ENCODE results near the gene AJAP1. TPM values are rescaled to one million over a fixed set of nuclear protein-coding genes. Genes with fewer than 3 reads are reported as not detected.

The AJAP1 gene
- total and polyA plus RNA-seq, 2 donors (not counting 1 experiment from before 2014, with no cell fraction given): not detected

DNA sequence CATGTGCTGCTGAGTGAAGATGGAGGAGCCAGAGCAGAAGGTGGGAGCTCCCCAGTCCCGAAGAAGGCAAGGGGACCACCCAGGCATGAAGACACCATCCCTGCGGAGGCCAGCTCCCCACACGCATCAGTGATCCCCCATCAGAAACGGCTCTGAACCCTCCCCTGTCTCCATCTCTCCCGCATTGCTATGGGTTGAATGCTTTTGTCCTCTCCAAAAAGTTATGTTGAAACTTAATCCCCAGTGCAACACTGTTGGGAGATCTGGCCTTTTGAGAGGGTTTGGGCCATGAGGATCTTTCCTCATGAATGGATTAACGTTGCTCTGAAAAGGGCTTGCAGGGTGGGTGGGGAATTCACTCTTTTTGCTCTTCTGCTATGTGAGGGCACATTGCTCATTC, 147.6 kb downstream of the AJAP1 start:
- Histone ChIP-seq H3K4me3 (ENCODE audit: control extremely low read depth in 1 of 5, extremely low read depth in 1 of 5, insufficient read depth in 1 of 5, low read depth in 2 of 5, low read length in 4 of 5) (no peak overlapping the region), H3K4me1 (ENCODE audit: control insufficient read depth in 2 of 2, insufficient read depth in 2 of 2, low read length in 2 of 2) (peaks cover under 1 to 8% of the 10 kb centered on the region in 2 donors), H3K9ac (ENCODE audit: low read length) (no peak overlapping the region), H4K20me1 (ENCODE audit: control insufficient read depth, insufficient read depth, low read length, poor library complexity, severe bottlenecking) (no peaks in the 10 kb centered on the region), H3K79me2 (ENCODE audit: control insufficient read depth, insufficient read depth, low read length) (no peaks in the 10 kb centered on the region), H3K9me3 (ENCODE audit: control extremely low read depth in 1 of 3, control insufficient read depth in 2 of 3, insufficient read depth in 1 of 3, low read length in 2 of 3) (peaks cover 0 to 14% (median 0%) of the 10 kb centered on the region in 3 donors), H3K27ac (ENCODE audit: low read length in 2 of 2) (no peak overlapping the region), H2AFZ (ENCODE audit: insufficient read depth, low read depth, low read length, poor library complexity, severe bottlenecking) (no peak overlapping the region), H3K36me3 (replicated peaks in 1 of 2; ENCODE audit: control extremely low read depth in 1 of 2, control insufficient read depth in 1 of 2, extremely low read depth in 1 of 2, insufficient read depth in 2 of 2, low read length in 1 of 2) (no peaks in the 10 kb centered on the region), H3K27me3 (replicated peaks in 1 of 4; ENCODE audit: control extremely low read depth in 1 of 4, control insufficient read depth in 3 of 4, insufficient read depth in 4 of 4, low read length in 3 of 4) (peaks cover 0 to 3% (median 0%) of the 10 kb centered on the region in 4 experiments), H3K4me2 (replicated peaks; ENCODE audit: low read depth, low read length, poor library complexity, severe bottlenecking) (no peak overlapping the region)
- DNase-seq (no peak), ATAC-seq (ENCODE audit: low read depth) (no peak)
- Mint-ChIP-seq H3K4me3 (no peak overlapping the region), H3K4me1 (peaks cover 4% of the 10 kb centered on the region), H3K9me3 (ENCODE audit: insufficient read depth) (no peaks in the 10 kb centered on the region), H3K27ac (no peak overlapping the region), H3K27me3 (peaks cover 19% of the 10 kb centered on the region)
- POLR2A ChIA-PET: no interaction called here
- TF ChIP-seq, protein P1, sequence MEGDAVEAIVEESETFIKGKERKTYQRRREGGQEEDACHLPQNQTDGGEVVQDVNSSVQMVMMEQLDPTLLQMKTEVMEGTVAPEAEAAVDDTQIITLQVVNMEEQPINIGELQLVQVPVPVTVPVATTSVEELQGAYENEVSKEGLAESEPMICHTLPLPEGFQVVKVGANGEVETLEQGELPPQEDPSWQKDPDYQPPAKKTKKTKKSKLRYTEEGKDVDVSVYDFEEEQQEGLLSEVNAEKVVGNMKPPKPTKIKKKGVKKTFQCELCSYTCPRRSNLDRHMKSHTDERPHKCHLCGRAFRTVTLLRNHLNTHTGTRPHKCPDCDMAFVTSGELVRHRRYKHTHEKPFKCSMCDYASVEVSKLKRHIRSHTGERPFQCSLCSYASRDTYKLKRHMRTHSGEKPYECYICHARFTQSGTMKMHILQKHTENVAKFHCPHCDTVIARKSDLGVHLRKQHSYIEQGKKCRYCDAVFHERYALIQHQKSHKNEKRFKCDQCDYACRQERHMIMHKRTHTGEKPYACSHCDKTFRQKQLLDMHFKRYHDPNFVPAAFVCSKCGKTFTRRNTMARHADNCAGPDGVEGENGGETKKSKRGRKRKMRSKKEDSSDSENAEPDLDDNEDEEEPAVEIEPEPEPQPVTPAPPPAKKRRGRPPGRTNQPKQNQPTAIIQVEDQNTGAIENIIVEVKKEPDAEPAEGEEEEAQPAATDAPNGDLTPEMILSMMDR (IDR thresholded peaks at IDR 0.05): no peak
- TF ChIP-seq EZH2 (IDR thresholded peaks at IDR 0.05; ENCODE audit: borderline replicate concordance, insufficient read depth, low read depth, low read length, poor library complexity, severe bottlenecking): no peak
- intact Hi-C loops (cut with micrococcal nuclease): no loop called here
- 100% methylated on average over 3 of the region's 6 CpGs for WGBS (ENCODE audit: insufficient coverage)
- CTCF ChIA-PET: no interaction called here

DNA sequence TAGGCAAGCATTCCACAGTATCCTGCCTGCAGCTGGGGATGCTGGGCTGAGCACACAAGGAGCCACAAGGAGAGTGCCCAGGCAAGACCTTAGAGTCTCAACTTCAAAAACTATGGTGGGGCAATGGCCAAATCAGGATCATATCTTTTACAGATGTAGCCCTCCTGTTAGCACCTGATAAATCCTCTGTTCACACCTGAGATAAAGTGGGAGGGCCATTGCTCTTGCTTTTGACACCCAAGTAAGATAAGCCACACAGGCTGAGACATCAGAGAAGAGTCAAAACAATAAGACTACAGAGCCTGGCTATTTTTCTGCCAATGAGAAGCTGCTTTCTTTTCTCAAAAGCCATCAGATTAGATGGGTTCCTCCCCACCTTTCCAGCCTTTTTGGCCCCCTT, 148.9 kb downstream of the AJAP1 start:
- TF ChIP-seq EZH2 (IDR thresholded peaks at IDR 0.05; ENCODE audit: borderline replicate concordance, insufficient read depth, low read depth, low read length, poor library complexity, severe bottlenecking): no peak
- TF ChIP-seq, protein P1 (IDR thresholded peaks at IDR 0.05): no peak
- Histone ChIP-seq H3K27me3 (replicated peaks in 1 of 4; ENCODE audit: control extremely low read depth in 1 of 4, control insufficient read depth in 3 of 4, insufficient read depth in 4 of 4, low read length in 3 of 4) (peaks cover 0 to 3% (median 1%) of the 10 kb centered on the region in 4 experiments), H2AFZ (ENCODE audit: insufficient read depth, low read depth, low read length, poor library complexity, severe bottlenecking) (no peak overlapping the region), H3K4me1 (ENCODE audit: control insufficient read depth in 2 of 2, insufficient read depth in 2 of 2, low read length in 2 of 2) (no peaks in the 10 kb centered on the region), H3K9me3 (ENCODE audit: control extremely low read depth in 1 of 3, control insufficient read depth in 2 of 3, insufficient read depth in 1 of 3, low read length in 2 of 3) (peaks cover 0 to 14% (median 0%) of the 10 kb centered on the region in 3 donors), H3K9ac (ENCODE audit: low read length) (no peak overlapping the region), H4K20me1 (ENCODE audit: control insufficient read depth, insufficient read depth, low read length, poor library complexity, severe bottlenecking) (no peaks in the 10 kb centered on the region), H3K27ac (ENCODE audit: low read length in 2 of 2) (no peak overlapping the region), H3K4me2 (replicated peaks; ENCODE audit: low read depth, low read length, poor library complexity, severe bottlenecking) (no peak overlapping the region), H3K79me2 (ENCODE audit: control insufficient read depth, insufficient read depth, low read length) (no peaks in the 10 kb centered on the region), H3K4me3 (ENCODE audit: control extremely low read depth in 1 of 5, extremely low read depth in 1 of 5, insufficient read depth in 1 of 5, low read depth in 2 of 5, low read length in 4 of 5) (no peak overlapping the region), H3K36me3 (replicated peaks in 1 of 2; ENCODE audit: control extremely low read depth in 1 of 2, control insufficient read depth in 1 of 2, extremely low read depth in 1 of 2, insufficient read depth in 2 of 2, low read length in 1 of 2) (no peaks in the 10 kb centered on the region)
- no peak overlapping the region for H3K27ac Mint-ChIP-seq
- no peak for ATAC-seq (ENCODE audit: low read depth)
- no peaks in the 10 kb centered on the region for H3K4me1 Mint-ChIP-seq
- intact Hi-C loops (cut with micrococcal nuclease): no loop called here
- ChIA-PET CTCF (interaction anchor here (0.6 kb wide), 1 partner anchor 24 kb away, joined by 3 read pairs; no protein-coding TSS in a partner anchor), POLR2A (no interaction called here)
- no peaks in the 10 kb centered on the region for H3K9me3 Mint-ChIP-seq (ENCODE audit: insufficient read depth)
- no peak for DNase-seq
- peaks cover 19% of the 10 kb centered on the region for H3K27me3 Mint-ChIP-seq
- H3K4me3 Mint-ChIP-seq: no peak overlapping the region

All from B cell (primary cell).